ENCODE measurements around the gene PIMREG.

PIMREG gene

DNA sequence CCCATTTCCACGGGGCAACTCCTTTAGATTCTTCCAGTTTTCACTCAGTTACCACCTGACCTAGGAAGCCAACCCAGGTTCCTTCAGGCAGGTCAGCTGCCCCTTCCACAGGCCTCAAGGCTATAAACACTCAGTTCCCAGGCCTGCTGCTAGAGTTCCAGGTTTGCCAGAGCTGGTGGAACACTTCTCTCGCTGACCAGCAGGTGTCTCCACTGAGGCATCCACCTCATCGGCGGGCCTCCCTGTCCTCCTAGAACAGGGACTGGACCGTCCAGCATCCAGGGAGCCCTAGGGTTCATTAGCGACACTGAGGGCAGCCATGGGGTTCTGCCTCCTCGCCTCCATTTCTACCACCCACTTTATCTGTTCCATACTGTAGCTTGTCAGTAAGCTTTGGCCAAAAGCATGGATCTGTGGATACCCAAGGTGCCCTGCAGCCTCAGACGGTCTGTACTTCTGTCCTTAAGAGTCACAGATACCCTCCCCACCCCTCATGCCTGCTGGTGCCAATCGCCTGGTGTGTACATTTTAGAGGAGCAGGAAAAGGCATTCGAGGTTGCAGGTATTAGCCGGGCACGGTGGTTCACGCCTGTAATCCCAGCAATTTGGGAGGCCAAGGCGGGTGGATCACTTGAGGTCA is 29.0 kb downstream of the PIMREG start:
- peak; percentile 52 for DNase-seq (ENCODE audit: low read depth)
- H3K4me3 ChIP-seq (ENCODE audit: low read depth, low read length), result no peak overlapping the region
- TF ChIP-seq POLR2A (IDR thresholded peaks at IDR 0.05; ENCODE audit: extremely low read depth, insufficient read length) (no peak), MYC (IDR thresholded peaks at IDR 0.05; ENCODE audit: low read depth, low read length) (no peak)
- TF ChIP-seq, protein P1, sequence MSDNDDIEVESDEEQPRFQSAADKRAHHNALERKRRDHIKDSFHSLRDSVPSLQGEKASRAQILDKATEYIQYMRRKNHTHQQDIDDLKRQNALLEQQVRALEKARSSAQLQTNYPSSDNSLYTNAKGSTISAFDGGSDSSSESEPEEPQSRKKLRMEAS (IDR thresholded peaks at IDR 0.05; ENCODE audit: low read depth, low read length), result no peak
- TF ChIP-seq, protein P2, sequence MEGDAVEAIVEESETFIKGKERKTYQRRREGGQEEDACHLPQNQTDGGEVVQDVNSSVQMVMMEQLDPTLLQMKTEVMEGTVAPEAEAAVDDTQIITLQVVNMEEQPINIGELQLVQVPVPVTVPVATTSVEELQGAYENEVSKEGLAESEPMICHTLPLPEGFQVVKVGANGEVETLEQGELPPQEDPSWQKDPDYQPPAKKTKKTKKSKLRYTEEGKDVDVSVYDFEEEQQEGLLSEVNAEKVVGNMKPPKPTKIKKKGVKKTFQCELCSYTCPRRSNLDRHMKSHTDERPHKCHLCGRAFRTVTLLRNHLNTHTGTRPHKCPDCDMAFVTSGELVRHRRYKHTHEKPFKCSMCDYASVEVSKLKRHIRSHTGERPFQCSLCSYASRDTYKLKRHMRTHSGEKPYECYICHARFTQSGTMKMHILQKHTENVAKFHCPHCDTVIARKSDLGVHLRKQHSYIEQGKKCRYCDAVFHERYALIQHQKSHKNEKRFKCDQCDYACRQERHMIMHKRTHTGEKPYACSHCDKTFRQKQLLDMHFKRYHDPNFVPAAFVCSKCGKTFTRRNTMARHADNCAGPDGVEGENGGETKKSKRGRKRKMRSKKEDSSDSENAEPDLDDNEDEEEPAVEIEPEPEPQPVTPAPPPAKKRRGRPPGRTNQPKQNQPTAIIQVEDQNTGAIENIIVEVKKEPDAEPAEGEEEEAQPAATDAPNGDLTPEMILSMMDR (IDR thresholded peaks at IDR 0.05; ENCODE audit: low read depth, low read length), result peak; percentile 78

DNA sequence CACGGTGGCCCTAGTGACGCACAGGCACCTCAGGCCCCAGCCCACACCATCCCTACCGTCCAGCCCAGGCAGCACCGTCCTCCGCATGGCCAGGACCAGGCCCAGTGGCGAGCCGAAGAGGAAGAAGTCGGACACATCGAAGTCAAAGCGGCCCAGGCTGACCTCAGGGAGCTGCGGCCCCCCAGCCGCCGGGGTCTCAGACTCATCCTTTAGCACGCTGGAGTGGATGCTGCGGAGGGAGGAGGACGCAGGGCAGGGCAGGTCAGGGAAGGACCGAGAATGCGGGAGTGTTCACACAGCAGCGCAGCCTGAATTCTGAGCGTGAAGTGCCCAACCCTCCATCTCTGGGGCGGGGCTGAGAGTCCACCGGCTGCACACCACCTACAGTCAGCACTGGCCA is 30.1 kb downstream of the PIMREG start:
- no peak overlapping the region for H3K4me3 ChIP-seq (ENCODE audit: low read depth, low read length)
- no peak for DNase-seq (ENCODE audit: low read depth)
- TF ChIP-seq, protein P2 (IDR thresholded peaks at IDR 0.05; ENCODE audit: low read depth, low read length), result no peak
- no peak for TF ChIP-seq MYC (IDR thresholded peaks at IDR 0.05; ENCODE audit: low read depth, low read length)

DNA sequence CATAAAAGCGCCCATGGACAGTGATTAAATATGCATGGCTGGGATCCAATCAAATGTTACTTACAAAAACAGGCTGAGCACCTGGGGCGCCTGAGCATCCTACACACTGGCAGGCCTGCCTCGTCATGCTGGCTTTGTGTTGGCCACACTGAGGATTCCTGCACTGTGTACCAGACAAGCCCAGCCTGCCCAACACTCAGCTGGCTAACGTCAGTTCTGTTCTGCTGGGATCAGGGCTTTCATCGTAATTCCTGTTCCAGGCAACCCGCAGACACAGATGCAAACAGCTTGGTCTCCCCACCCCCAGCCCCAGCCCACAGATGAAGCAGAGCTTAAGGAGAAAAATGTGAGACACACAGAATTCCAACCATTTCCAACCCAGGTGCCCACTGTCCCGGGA is 30.7 kb downstream of the PIMREG start:
- no peak for DNase-seq (ENCODE audit: low read depth)
- TF ChIP-seq, protein P2 (IDR thresholded peaks at IDR 0.05; ENCODE audit: low read depth, low read length), result no peak
- no peak for TF ChIP-seq MYC (IDR thresholded peaks at IDR 0.05; ENCODE audit: low read depth, low read length)
- TF ChIP-seq POLR2A (IDR thresholded peaks at IDR 0.05; ENCODE audit: extremely low read depth, insufficient read length), result no peak
- TF ChIP-seq, protein P1 (IDR thresholded peaks at IDR 0.05; ENCODE audit: low read depth, low read length), result no peak
- H3K4me3 ChIP-seq (ENCODE audit: low read depth, low read length), result no peak overlapping the region

DNA sequence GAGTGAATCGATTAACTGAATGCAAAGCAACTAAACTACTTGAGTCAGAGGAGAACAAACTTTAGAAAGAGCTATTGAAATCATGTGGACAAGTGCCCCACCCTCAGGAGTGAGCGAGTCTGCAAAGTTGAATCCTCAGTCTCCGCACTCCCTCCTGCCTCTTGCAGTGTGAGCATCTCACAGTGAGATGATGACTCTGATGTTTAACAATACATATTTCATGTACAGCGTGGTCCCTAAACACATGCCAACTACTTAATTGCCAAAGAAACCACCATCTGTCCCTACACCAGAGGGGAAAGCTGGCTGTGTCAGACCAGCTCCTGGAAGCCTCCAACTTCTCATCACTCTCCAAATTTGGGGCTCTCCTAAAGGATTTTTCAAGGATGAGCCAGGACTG is 31.2 kb downstream of the PIMREG start:
- TF ChIP-seq POLR2A (IDR thresholded peaks at IDR 0.05; ENCODE audit: extremely low read depth, insufficient read length), result no peak
- TF ChIP-seq MYC (IDR thresholded peaks at IDR 0.05; ENCODE audit: low read depth, low read length), result no peak
- no peak for DNase-seq (ENCODE audit: low read depth)
- H3K4me3 ChIP-seq (ENCODE audit: low read depth, low read length), result no peak overlapping the region

DNA sequence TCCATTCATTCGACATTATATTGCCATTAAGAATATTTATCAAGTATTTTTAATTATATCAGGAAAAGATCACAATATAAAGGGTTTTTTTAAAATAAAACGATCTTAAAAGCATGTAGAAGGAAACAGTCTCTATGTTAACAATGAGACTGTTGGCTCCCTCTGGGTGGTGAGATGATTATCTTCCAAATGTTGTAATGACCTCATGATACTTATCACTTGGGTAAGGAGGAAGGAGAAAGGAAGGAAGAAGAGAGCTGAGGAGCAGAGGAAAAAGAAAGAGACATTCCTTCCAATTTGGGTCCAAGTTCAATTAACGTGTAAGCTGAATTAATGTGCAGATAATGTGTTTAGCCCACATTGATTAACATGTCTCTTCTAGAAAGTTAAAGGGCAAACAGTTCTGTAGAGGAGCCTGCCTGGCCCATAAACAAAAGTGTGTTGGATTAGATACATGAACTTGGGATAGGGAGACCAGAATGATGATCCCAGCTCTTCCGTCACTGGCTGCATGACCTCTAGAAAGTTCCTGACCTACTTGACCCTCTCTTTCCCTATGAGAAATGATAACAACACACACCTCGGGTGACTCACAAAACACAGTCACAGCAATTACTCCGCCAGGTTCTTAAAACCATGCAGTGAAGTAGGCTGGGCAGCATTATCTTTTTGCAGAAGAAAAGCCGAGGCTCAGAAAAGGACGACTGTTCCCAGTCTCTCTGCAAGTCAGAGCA is 32.0 kb downstream of the PIMREG start:
- TF ChIP-seq MYC (IDR thresholded peaks at IDR 0.05; ENCODE audit: low read depth, low read length), result no peak
- TF ChIP-seq, protein P2 (IDR thresholded peaks at IDR 0.05; ENCODE audit: low read depth, low read length), result no peak
- no peak for DNase-seq (ENCODE audit: low read depth)
- no peak overlapping the region for H3K4me3 ChIP-seq (ENCODE audit: low read depth, low read length)

DNA sequence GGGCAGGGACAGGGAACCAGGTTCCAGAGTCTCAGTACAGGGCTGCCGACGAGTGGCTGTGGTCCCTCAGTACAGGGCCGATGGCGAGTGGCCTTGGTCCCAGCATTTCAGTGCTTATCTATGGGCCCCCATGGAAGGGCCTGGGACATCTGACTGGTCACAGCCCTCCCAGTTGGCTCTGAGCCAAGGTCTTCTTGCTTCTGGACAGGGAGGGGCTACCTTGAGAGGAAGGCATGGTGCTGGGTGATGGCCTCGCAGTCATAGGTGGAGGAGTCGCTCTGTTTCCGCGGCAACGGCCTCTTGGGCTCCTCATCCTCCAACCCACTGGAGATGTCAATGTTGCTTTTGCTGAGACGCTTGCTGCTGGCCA is 32.5 kb downstream of the PIMREG start:
- no peak for TF ChIP-seq POLR2A (IDR thresholded peaks at IDR 0.05; ENCODE audit: extremely low read depth, insufficient read length)
- TF ChIP-seq, protein P2 (IDR thresholded peaks at IDR 0.05; ENCODE audit: low read depth, low read length), result no peak
- TF ChIP-seq, protein P1 (IDR thresholded peaks at IDR 0.05; ENCODE audit: low read depth, low read length), result no peak
- no peak for TF ChIP-seq MYC (IDR thresholded peaks at IDR 0.05; ENCODE audit: low read depth, low read length)

More for the DNA sequence above, 32.5 kb downstream of the PIMREG start:
- H3K4me3 ChIP-seq (ENCODE audit: low read depth, low read length), result no peak overlapping the region
- DNase-seq (ENCODE audit: low read depth), result peak; percentile 10

All from NB4 (cell line).